Smooth muscle cell (in vitro differentiated cells): ENCODE data around the gene CTNNA3. TPM values are rescaled to one million over a fixed set of nuclear protein-coding genes. Genes with fewer than 3 reads are reported as not detected.

Experiments
- DNase-seq: peaks from one replicate; lab custom pipeline; 2025; ENCODE audit not compliant: unreplicated experiment; lab: John Stamatoyannopoulos, UW
- H2AFZ ChIP-seq: fragments of 200-600 bp; sonication (generic); 2 replicates; pipeline ENCODE4 v1.6.0; 2016; ENCODE audit warnings: antibody characterized with exemption, low read depth, mild to moderate bottlenecking
- H3F3A ChIP-seq: fragments of 200-600 bp; sonication (generic); 2 replicates; pipeline ENCODE4 v1.6.0; 2017; ENCODE audit warnings: antibody characterized with exemption, low read depth
- H3K27ac ChIP-seq: fragments of 200-600 bp; sonication (generic); 2 replicates; pipeline ENCODE4 v1.5.1; 2016; ENCODE audit warnings: low read depth, mild to moderate bottlenecking
- H3K27me3 ChIP-seq: fragments of 200-600 bp; sonication (generic); 2 replicates; pipeline ENCODE4 v1.6.1; 2016; ENCODE audit warnings: low read depth, mild to moderate bottlenecking
- H3K36me3 ChIP-seq: fragments of 200-600 bp; sonication (generic); 2 replicates; pipeline ENCODE4 v1.5.1; 2016; ENCODE audit warnings: low read depth
- H3K4me1 ChIP-seq: fragments of 200-600 bp; sonication (generic); 2 replicates; pipeline ENCODE4 v1.5.1; 2016; ENCODE audit warnings: low read depth
- H3K4me2 ChIP-seq: fragments of 200-600 bp; sonication (generic); 2 replicates; pipeline ENCODE4 v1.6.0; 2016; ENCODE audit warnings: mild to moderate bottlenecking
- H3K4me3 ChIP-seq: fragments of 200-600 bp; sonication (generic); 2 replicates; pipeline ENCODE4 v1.5.1; 2016; ENCODE audit warnings: mild to moderate bottlenecking
- H3K79me2 ChIP-seq: fragments of 200-600 bp; sonication (generic); 2 replicates; pipeline ENCODE4 v1.6.0; 2016; ENCODE audit warnings: low read depth, mild to moderate bottlenecking
- H3K9ac ChIP-seq: fragments of 200-600 bp; sonication (generic); 2 replicates; pipeline ENCODE4 v1.6.0; 2016; ENCODE audit warnings: low read depth
- H3K9me3 ChIP-seq: fragments of 200-600 bp; sonication (generic); replicated peaks from 2 replicates; pipeline ENCODE4 v1.5.1; 2016; ENCODE audit warnings: low read depth
- H4K20me1 ChIP-seq: fragments of 200-600 bp; sonication (generic); 2 replicates; pipeline ENCODE4 v1.6.0; 2016; ENCODE audit warnings: low read depth
- WGBS: methylation state at CpG from one replicate; pipeline ENCODE4 v1.1.7; 2016; ENCODE audit warnings: low lambda C conversion rate; 5-methylcytosine and 5-hydroxymethylcytosine counted together
- polyA plus RNA-seq: library from polyadenylated mRNA; unstranded; fragments of >200 nt; fragmentation: Nextera tagmentation; extraction: Ambion mirVana; gene quantifications from 2 replicates; pipeline ENCODE4 v1.2.1, GENCODE V29; 2016
- total RNA-seq: library from RNA; depleted of rRNA; stranded (reverse); fragments of >200 nt; gene quantifications from 2 replicates; pipeline ENCODE4 v1.2.3, GENCODE V29; 2014
- TF ChIP-seq, protein P1 (sequence below): fragments of 200-600 bp; sonication (generic); IDR thresholded peaks from 2 replicates; pipeline ENCODE4 v1.5.1; 2017; ENCODE audit warnings: borderline replicate concordance, mild to moderate bottlenecking, antibody characterized with exemption; ENCODE audit not compliant: insufficient read depth, poor library complexity, severe bottlenecking

The CTNNA3 gene
- total and polyA plus RNA-seq, 2 experiments from 2014 or later = 1.3 TPM; not detected in 1

DNA sequence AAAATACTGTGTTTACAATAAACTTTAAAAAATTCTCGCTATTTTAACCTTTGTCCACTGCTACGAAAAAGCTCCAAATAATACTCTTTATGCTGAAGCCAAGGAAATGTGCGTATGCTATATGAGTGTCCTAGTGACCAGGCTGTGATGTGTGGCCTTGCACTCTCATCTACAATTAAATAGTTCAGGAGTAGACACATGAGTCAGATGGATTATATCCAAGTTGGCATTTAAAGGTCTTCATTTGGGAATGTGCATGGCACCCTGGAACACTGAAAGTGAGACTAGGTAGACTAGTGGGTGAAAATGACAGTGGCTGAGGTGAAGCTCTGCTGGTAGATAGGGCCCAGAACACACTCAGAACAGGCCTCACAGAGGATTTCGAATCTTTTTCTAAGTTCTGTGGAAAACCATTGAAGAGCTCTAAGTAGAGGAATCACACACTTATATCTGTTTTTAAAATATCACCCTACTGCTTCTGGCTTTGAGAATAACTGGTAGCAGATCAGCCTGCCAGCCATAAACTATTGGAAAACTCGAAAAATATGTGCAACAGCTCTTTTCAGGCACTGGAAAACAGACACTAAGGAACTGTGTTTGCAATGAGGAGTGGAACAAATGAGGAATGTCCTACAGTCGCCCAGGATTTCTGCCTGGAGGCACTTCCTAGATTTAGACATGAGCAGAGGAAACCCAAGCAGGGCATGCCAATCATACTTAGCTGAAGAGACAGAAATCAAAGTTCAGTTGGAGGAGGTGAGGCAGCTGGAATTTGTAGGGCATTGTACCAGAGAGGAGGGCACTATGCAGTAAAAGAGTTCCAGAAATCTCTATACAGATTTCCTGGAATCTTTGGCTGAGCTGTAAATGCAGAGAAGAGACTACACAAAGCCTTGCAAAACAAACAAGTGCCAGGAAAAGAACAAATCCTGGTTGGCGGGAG lies 1374.0 kb downstream of the CTNNA3 start:
- Histone ChIP-seq H3K4me2 (no peak overlapping the region), H3F3A (no peaks in the 10 kb centered on the region), H3K4me1 (no peaks in the 10 kb centered on the region), H3K4me3 (no peak overlapping the region), H2AFZ (no peak overlapping the region), H3K36me3 (no peaks in the 10 kb centered on the region), H3K79me2 (no peaks in the 10 kb centered on the region), H3K9ac (no peak overlapping the region), H4K20me1 (no peaks in the 10 kb centered on the region), H3K9me3 (no peaks in the 10 kb centered on the region), H3K27me3 (no peaks in the 10 kb centered on the region), H3K27ac (no peak overlapping the region)
- DNase-seq = no peak
- TF ChIP-seq, protein P1, sequence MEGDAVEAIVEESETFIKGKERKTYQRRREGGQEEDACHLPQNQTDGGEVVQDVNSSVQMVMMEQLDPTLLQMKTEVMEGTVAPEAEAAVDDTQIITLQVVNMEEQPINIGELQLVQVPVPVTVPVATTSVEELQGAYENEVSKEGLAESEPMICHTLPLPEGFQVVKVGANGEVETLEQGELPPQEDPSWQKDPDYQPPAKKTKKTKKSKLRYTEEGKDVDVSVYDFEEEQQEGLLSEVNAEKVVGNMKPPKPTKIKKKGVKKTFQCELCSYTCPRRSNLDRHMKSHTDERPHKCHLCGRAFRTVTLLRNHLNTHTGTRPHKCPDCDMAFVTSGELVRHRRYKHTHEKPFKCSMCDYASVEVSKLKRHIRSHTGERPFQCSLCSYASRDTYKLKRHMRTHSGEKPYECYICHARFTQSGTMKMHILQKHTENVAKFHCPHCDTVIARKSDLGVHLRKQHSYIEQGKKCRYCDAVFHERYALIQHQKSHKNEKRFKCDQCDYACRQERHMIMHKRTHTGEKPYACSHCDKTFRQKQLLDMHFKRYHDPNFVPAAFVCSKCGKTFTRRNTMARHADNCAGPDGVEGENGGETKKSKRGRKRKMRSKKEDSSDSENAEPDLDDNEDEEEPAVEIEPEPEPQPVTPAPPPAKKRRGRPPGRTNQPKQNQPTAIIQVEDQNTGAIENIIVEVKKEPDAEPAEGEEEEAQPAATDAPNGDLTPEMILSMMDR = no peak
- WGBS = 74% methylated on average over 7 of the region's 7 CpGs

DNA sequence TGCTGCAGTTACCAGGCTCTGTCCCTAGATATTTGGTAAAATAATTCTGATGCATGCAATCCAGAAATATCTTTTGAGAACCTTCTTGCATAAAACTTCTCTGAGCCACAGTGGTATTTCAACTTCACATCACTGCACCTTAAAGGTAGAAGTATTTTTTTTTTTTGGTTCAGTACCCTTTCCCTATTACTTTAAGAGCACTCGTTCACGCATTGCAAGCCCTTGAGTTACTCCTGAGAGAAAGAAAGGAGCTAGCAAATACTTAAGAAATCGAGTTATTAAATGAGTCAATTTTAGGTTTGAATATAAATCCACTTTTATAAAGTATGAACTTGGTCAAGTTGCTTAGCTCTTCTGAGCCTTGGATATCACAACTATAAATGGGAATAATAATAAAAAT lies 1377.2 kb downstream of the CTNNA3 start:
- 90% methylated on average over 3 of the region's 3 CpGs for WGBS
- no peaks in the 10 kb centered on the region for H3K27me3 ChIP-seq
- DNase-seq = no peak

DNA sequence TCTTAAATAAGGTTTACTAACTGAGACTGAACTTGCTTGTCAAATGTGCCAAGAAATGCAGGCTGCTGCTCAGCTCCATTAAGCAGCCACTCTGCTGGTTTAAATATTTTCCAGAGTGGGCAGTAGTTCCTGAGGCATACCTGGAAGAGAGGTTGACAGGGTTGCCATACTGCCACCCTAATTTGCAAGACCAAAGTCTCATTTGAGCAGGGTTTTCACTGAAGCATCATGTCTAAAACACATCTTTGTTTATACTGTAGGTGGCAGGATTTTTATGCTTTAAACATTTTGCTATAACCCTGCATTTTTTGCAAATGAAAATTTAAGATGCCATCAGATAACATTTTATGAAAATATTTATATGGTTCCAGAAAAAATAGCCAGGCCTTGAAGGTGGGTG lies 1388.2 kb downstream of the CTNNA3 start:
- H3F3A ChIP-seq = no peaks in the 10 kb centered on the region
- no peaks in the 10 kb centered on the region for H4K20me1 ChIP-seq
- H3K4me1 ChIP-seq = no peaks in the 10 kb centered on the region
- no peaks in the 10 kb centered on the region for H3K36me3 ChIP-seq
- no peaks in the 10 kb centered on the region for H3K27me3 ChIP-seq
- DNase-seq = no peak
- no peaks in the 10 kb centered on the region for H3K79me2 ChIP-seq
- no peak overlapping the region for H3K27ac ChIP-seq
- H3K4me2 ChIP-seq = no peak overlapping the region
- H3K4me3 ChIP-seq = no peak overlapping the region
- H2AFZ ChIP-seq = no peak overlapping the region
- no peak overlapping the region for H3K9ac ChIP-seq
- TF ChIP-seq, protein P1 = no peak
- H3K9me3 ChIP-seq = no peaks in the 10 kb centered on the region

More for the DNA sequence above, 1377.2 kb downstream of the CTNNA3 start:
- no peaks in the 10 kb centered on the region for H4K20me1 ChIP-seq
- no peak overlapping the region for H2AFZ ChIP-seq
- H3K36me3 ChIP-seq = no peaks in the 10 kb centered on the region
- H3K4me3 ChIP-seq = no peak overlapping the region
- no peaks in the 10 kb centered on the region for H3K79me2 ChIP-seq
- H3K27ac ChIP-seq = no peak overlapping the region
- no peak overlapping the region for H3K9ac ChIP-seq
- H3K9me3 ChIP-seq = no peaks in the 10 kb centered on the region
- H3F3A ChIP-seq = no peaks in the 10 kb centered on the region
- TF ChIP-seq, protein P1 = no peak
- no peaks in the 10 kb centered on the region for H3K4me1 ChIP-seq
- H3K4me2 ChIP-seq = no peak overlapping the region

DNA sequence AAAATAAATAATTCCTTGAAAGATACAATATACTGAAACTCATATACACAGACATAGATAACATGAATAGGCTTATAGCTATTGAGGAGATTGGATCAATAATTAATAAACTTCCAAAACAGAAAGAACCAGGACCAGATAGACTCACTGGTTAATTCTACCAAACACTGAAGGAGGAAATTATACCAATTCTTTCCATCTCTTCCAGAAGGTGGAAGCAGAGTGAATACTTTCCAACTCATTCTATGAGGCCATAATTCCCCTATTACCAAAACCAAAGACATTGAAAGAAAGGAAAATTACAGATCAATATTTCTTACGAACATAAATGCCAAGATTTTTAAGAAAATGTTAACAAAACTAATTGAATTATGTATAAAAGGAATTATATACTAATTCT lies 1394.9 kb downstream of the CTNNA3 start:
- Histone ChIP-seq H3K4me2 (no peak overlapping the region), H3K4me3 (no peak overlapping the region), H3F3A (no peaks in the 10 kb centered on the region), H3K79me2 (no peaks in the 10 kb centered on the region), H2AFZ (no peak overlapping the region), H3K27ac (no peak overlapping the region), H3K27me3 (no peaks in the 10 kb centered on the region), H3K36me3 (no peaks in the 10 kb centered on the region), H3K9me3 (no peaks in the 10 kb centered on the region), H3K9ac (no peak overlapping the region), H3K4me1 (no peaks in the 10 kb centered on the region), H4K20me1 (no peaks in the 10 kb centered on the region)
- DNase-seq = no peak
- TF ChIP-seq, protein P1 = no peak
- 83% methylated on average over 1 of the region's 1 CpG for WGBS
